ENCODE data around the gene PRRT3. TPM values are rescaled to one million over a fixed set of nuclear protein-coding genes. Genes with fewer than 3 reads are reported as not detected.

Gene PRRT3
- total and polyA plus RNA-seq, 2 of the 4 experiments (the other 2 are of a cell fraction), result 0.72 to 4.2 TPM

GRCh38 chr3:9911863-9912262, 40.3 kb downstream of the PRRT3 start:
- Histone ChIP-seq H3K9ac (ENCODE audit: low read depth, low read length) (no peak overlapping the region), H3K14ac (replicated peaks; ENCODE audit: low read depth, low read length) (no peak overlapping the region), H3K36me3 (ENCODE audit: control insufficient read depth, insufficient read depth, low read length) (no peaks in the 10 kb centered on the region), H3K18ac (ENCODE audit: low read depth, low read length) (no peak overlapping the region; the same call in 1 of the 2 replicates), H4K8ac (ENCODE audit: low read depth in 2 of 2, low read length in 2 of 2) (no peak overlapping the region), H2BK20ac (ENCODE audit: low read depth, low read length) (no peak overlapping the region), H2BK5ac (ENCODE audit: low read depth, low read length, poor library complexity, severe bottlenecking) (no peak overlapping the region), H2BK15ac (ENCODE audit: low read depth, low read length) (no peak overlapping the region), H3K4me3 (ENCODE audit: insufficient read depth, low read depth, low read length) (no peak overlapping the region), H3K4me2 (ENCODE audit: low read depth, low read length) (no peak overlapping the region), H2AK5ac (ENCODE audit: low read depth, low read length) (no peak overlapping the region), H3K27me3 (ENCODE audit: control insufficient read depth, insufficient read depth, low read length) (no peaks in the 10 kb centered on the region), H3K56ac (ENCODE audit: extremely low read depth, insufficient read depth, low read length) (no peak overlapping the region), H3K4me1 (ENCODE audit: control insufficient read depth, insufficient read depth, low read length) (peaks cover 25% of the 10 kb centered on the region), H2AK9ac (replicated peaks; ENCODE audit: low read depth, low read length, poor library complexity) (no peak overlapping the region), H3K9me1 (ENCODE audit: insufficient read depth, low read length) (peaks cover 15% of the 10 kb centered on the region), H3K79me1 (ENCODE audit: low read depth in 1 of 2, low read length in 2 of 2) (peaks cover 0 to 16% of the 10 kb centered on the region in 2 experiments; a peak in 2 of 4 replicates), H2BK120ac (ENCODE audit: low read depth, low read length) (no peak overlapping the region), H3K27ac (ENCODE audit: insufficient read depth, low read length) (no peak overlapping the region), H3K4ac (ENCODE audit: low read depth, low read length) (no peak overlapping the region), H4K20me1 (ENCODE audit: insufficient read depth, low read length) (no peaks in the 10 kb centered on the region), H4K91ac (ENCODE audit: insufficient read depth, low read depth, low read length) (no peak overlapping the region), H3K23ac (ENCODE audit: low read depth, low read length) (no peak overlapping the region), H2AFZ (replicated peaks; ENCODE audit: low read length, poor library complexity) (no peak overlapping the region), H3K9me3 (ENCODE audit: control insufficient read depth, insufficient read depth, low read length) (no peaks in the 10 kb centered on the region), H4K5ac (ENCODE audit: low read depth, low read length) (no peak overlapping the region)
- DNase-seq (no peak), ATAC-seq (ENCODE audit: low read depth) (no peak)
- no TSS peak for BruUV-seq (replicated peaks)
- WGBS, 2 experiments (ENCODE audit: extremely low coverage in 2 of 2, insufficient read length in 1 of 2), result 87% methylated on average over 4 of the region's 8 CpGs; no CpG with 5 or more reads in 1 of the 2 experiments
- ChIA-PET CTCF (no interaction called here), POLR2A (ENCODE audit: unreplicated experiment) (interaction anchor here (0.6 kb wide), 1 partner anchor 12 kb away, joined by 5 read pairs; no protein-coding TSS in a partner anchor)
- dilution Hi-C loops (cut with HindIII; ENCODE audit: low sequenced_read_pairs, unreplicated experiment), result no loop called here
- intact Hi-C loops (cut with micrococcal nuclease), result no loop called here
- TF ChIP-seq FOS (IDR thresholded peaks at IDR 0.05; ENCODE audit: low read depth, low read length) (no peak), MAZ (IDR thresholded peaks at IDR 0.05; ENCODE audit: borderline replicate concordance, low read depth, low read length) (no peak), CHD1 (IDR thresholded peaks at IDR 0.05; ENCODE audit: low read depth, low read length) (no peak), RCOR1 (IDR thresholded peaks at IDR 0.05; ENCODE audit: insufficient replicate concordance, low read length) (no peak), BHLHE40 (IDR thresholded peaks at IDR 0.05; ENCODE audit: low read depth, low read length) (no peak)
- in situ Hi-C loops (cut with MboI; ENCODE audit: low sequenced_read_pairs), result no loop called here
